GM19238 (cell line): ENCODE data around the gene CCDC170.

Source experiments
- DNase-seq: peaks from one replicate; pipeline ENCODE4 v3.0.0; 2011; ENCODE audit warnings: low spot score; ENCODE audit not compliant: insufficient read length

Gene CCDC170

DNA sequence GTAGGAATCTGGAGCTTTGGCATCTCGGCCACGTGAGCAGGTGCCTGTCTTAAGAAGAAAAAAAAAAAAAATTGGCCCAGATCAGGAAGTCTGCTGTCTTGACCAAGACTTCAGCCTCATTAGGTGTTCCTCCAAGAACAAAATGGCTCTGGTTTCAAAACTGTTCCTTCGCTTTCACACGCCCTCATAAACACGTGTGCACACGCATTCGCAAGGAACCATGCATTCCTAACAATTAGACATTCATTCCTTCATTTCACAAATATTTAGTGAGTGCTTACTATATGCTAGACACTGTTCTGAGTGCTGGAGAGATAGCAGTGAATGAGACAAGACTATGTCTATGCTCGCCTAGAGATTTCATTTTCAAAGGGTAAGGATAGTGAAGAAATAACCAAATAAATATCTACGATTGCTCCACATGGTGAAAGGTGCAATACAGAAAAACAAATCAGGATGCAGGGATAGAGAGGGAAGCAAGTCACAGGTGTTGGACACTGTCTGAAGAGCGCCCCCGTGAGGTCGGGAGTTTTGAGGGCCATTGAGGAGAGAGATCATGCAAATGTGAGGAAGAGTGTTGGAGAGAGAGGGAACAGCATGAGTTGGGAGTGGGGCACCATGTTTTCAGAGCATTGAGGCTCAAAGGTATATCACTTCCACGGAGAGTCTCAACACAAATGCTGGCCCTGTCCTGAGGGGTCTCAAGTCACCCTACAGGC is 53.3 kb downstream of the CCDC170 start:
- DNase-seq, result no peak

DNA sequence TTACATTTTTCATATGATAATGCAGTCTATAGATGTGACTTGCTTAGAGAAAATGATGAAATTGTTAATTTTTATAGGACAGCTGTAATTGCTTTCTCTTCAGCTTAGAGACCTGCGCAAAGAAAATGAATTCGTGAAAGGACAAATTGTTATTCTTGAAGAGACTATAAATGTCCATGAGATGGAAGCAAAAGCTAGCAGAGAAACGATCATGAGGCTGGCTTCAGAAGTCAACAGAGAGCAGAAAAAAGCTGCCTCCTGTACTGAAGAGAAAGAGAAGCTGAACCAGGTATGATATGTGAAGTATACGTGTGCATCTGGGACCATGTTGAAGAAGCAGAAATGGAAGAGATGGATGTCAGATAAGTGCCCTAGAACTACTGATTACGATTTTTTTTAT is 54.4 kb downstream of the CCDC170 start:
- no peak for DNase-seq

DNA sequence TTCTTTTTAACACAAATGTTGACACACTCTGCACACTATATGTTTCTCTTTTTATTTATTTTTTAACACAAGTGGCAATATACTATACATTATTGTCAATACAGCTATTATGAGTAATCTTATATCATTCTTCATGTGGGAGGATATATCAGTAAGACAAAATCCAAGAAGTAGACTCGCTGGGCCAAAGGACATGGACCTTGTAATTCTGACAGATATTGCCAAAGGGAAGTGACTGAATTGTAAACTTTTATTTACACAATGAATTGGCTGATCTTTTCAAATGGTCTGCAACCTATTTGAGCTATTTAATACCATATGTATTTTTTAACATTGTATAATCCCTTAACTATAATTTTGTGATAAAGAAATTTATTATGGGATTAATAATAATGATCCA is 56.0 kb downstream of the CCDC170 start:
- DNase-seq, result no peak

- no peak for DNase-seq
These were observed 56.8 kb downstream of the CCDC170 start for GRCh38 chr6:151550618-151551017.

- no peak for DNase-seq
These were observed 57.5 kb downstream of the CCDC170 start for GRCh38 chr6:151551223-151551857.

DNA sequence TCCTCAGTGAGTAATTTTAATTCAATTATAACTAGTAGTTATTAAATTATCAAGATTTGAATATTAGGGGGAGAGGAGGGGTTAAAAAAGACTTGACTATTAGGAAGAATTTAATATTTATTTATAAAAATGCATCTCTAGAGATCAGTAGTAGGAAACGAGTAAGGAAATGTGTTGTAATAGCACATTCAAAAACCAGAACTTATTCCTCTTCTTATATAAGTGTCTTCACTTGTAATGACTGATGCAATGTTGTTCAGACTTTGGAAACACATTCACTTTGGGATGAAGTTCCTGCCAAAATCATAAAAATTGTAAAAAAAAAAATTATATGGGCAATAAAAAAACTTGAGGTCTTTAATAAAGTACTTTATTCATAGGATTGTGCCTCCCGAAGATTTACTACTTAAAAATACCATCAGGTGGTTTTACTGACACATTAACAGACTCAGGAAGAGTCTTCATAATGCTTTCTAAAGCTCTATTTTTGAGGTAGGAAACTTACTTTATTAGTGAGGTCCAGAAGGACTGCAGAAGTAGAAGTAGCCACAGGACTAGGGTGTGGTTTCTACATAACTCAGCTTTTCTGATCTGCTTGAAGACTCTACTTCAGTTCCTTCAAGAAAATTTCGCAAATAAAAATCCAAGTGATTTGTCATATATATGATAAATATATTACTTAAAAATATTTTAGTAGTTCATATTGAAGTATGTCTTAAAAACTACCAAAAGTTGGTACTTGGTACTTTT is 59.8 kb downstream of the CCDC170 start:
- DNase-seq, result no peak

DNA sequence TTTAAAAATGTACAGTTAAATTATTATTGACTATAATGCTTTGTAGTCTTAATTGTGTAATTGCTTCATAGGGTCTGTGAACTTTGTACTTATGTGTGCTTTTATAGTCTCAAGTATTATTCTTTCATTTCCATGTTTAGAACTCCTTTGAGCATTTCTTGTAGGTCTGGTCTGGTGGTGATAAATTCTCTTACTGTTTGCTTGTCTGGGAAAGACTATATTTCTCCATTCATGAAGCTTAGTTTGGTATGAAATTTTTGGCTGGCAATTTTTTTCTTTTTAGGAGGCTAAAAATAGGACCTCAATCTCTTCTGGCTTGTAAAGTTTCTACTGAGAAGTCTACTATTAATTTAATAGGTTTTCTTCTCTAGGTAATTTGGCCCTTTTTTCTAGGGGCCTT is 67.4 kb downstream of the CCDC170 start:
- DNase-seq, result no peak

- no peak for DNase-seq
These were observed 70.8 kb downstream of the CCDC170 start for GRCh38 chr6:151564654-151565053.

- DNase-seq, result no peak
These were observed 72.1 kb downstream of the CCDC170 start for GRCh38 chr6:151565940-151566339.

DNA sequence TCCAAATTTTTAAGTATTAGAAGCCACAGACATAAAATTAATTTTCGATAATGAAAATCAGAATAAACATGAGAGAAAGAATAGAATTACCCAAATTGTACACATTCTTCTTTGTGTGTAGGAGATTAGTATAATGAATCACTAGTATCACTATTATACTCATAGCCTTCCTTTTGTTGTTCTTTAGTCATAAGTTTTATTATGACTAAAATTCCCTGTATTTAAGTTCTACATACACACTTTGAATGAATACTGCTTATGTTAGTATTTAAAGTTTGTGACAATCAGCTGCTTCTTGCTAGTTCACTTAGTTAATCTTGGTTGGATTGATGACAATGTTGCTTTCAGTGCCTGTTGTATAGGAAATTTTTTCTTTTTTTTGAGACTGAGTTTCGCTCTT is 72.7 kb downstream of the CCDC170 start:
- DNase-seq, result no peak

GRCh38 chr6:151576633-151577032 is 82.8 kb downstream of the CCDC170 start:
- DNase-seq, result no peak

- no peak for DNase-seq
These were observed 83.4 kb downstream of the CCDC170 start for GRCh38 chr6:151577257-151577656.

GRCh38 chr6:151585741-151586140 is 91.9 kb downstream of the CCDC170 start:
- DNase-seq, result no peak

DNA sequence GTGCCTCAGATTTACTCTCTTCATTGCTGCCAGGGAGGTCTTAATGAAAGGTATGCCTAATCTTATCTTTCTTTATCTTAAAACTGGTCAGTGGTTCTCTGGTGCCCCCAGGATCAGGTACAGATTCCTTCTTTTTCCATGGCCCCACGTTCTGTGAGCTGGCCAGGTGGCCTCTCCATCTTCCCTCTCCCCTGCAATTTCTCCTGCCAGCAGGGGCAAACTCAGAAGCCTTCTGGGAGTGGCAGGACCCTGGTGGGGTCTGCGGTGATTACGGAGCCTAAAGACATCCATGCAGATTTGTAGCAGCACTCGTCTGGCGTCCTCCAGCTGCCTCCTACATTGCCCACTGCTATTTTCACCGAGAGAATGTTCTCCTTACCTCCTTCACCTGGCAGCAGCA is 95.8 kb downstream of the CCDC170 start:
- DNase-seq, result no peak

GRCh38 chr6:151590742-151591141 is 96.9 kb downstream of the CCDC170 start:
- DNase-seq, result no peak

- DNase-seq, result no peak
These were observed 98.8 kb downstream of the CCDC170 start for GRCh38 chr6:151592449-151593159.

DNA sequence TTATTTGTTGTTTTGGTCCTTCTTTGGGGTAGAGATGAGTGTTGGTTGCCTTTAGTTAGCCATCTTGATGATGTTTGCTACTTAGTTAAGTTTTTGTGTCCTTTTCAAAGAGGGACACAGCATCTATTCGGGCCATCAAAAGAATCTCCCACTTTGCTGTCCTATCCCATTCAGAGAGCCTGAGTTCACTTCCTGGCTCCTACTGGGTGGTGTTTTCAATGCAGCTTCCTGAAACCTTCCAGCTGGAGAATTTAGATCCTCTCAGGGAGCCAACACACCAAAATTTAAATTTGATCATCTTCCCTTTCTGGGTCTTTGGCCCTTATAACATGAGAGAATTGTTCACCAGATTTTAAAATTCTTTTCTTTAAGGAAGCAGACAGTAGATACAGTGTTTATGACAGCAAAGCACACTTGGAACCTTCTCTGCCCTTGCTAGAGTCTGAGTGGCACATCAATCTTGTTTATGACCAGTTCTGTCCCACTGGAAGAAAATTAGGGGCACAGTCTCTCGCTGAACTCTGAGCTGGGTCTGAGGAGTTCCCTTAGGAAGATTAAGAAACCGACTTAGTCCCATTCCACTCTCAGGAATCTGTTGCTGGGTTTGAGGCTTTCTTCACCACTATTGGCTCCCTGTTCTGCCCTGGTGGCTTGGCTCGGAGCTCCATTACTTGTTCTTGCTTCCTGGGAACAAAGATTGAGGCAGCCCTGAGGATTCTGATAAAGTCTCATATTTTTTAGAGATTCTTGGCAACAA is 115.5 kb downstream of the CCDC170 start:
- DNase-seq, result no peak

DNA sequence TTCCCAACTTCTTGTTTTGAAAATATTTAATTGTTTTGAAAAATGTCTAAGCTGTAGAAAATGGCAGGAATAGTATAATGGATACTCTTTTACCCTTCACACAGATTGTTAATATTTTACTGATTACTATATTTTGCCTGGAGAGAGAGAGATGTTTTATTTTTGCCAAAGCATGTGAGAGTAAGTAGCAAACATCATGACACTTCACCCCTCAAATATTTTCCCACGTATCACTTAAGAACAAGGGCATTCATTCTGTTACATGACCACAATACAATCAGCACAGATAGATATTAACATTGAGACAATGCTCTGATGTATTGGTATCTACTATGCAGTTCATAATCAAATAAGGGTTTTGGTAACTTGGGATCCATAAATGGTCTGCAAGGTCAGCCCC is 116.5 kb downstream of the CCDC170 start:
- no peak for DNase-seq

GRCh38 chr6:151614630-151615029 is 120.8 kb downstream of the CCDC170 start:
- no peak for DNase-seq

GRCh38 chr6:151616091-151616513 is 122.3 kb downstream of the CCDC170 start:
- DNase-seq, result no peak

GRCh38 chr6:151616600-151616999 is 122.8 kb downstream of the CCDC170 start:
- DNase-seq, result no peak
